Thyroid gland (tissue), 4 donors: ENCODE measurements around the gene KRT73.
A peak's percentile ranks its signal among the peaks of the same experiment; 100 is the strongest.

Experiments used
- CTCF ChIP-seq, 6 experiments: fragments of 200-600 bp in 3 of 6; fragments of 450-650 bp in 3 of 6; sonication (generic) in 3 of 6; IDR thresholded peaks; one replicate each; pipeline ENCODE4 v1.5.1; 2016 to 2019; ENCODE audit warnings: antibody characterized with exemption in 6 of 6, mild to moderate bottlenecking in 2 of 6, inconsistent platforms in 1 of 6, moderate library complexity in 1 of 6
- POLR2A ChIP-seq, 2 donors: fragments of 450-650 bp; IDR thresholded peaks; one replicate each; pipeline ENCODE4 v1.6.1; 2017; ENCODE audit warnings: antibody characterized with exemption in 2 of 2, mild to moderate bottlenecking in 2 of 2, moderate library complexity in 1 of 2

- peak in 1 of 6 experiments; percentile 7 for TF ChIP-seq CTCF (IDR thresholded peaks at IDR 0.05)
- no peak for TF ChIP-seq POLR2A (IDR thresholded peaks at IDR 0.05)
These were observed 53.8 kb downstream of the KRT73 start for GRCh38 chr12:52564582-52564981.
